Measurements from ENCODE around the gene EDAR. TPM values are rescaled to one million over a fixed set of nuclear protein-coding genes. Genes with fewer than 3 reads are reported as not detected.

Gene EDAR
- total RNA-seq, result 0.05 and 1.6 TPM in 2 replicates

- peak; percentile 59 for DNase-seq (ENCODE audit: low read depth)
Observed at GRCh38 chr2:108988796-108989713, at the start of gene EDAR. Gene EDAR, minus strand, starts transcription at chr2:108989220. Its CDS starts 58,206 bp downstream, at chr2:108931014.

DNA sequence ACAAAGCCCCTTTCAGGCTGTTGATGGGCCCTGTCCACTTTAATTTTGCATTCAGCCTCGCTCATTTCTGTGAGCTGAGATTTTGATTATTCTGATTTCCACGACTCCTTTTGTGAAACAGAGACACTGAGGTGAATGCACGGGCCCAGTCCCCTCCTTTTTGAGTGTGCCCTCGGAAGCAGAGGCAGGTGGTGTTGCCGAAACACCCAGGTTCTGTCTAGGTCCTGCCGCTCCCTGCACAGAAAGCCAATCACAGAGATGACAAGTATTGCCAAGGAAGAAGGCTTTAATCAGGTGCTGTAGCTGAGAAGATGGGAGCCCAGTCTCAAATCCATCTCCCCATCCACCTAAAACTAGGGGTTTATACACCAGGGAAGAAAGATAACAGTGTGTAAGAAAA is 44.2 kb upstream of the EDAR start:
- no peak for DNase-seq (ENCODE audit: low read depth)

GRCh38 chr2:109032229-109032820 is 43.3 kb upstream of the EDAR start:
- DNase-seq (ENCODE audit: low read depth), result no peak

- DNase-seq (ENCODE audit: low read depth), result peak; percentile 45
Observed at GRCh38 chr2:109031476-109032228, 42.6 kb upstream of the EDAR start.

DNA sequence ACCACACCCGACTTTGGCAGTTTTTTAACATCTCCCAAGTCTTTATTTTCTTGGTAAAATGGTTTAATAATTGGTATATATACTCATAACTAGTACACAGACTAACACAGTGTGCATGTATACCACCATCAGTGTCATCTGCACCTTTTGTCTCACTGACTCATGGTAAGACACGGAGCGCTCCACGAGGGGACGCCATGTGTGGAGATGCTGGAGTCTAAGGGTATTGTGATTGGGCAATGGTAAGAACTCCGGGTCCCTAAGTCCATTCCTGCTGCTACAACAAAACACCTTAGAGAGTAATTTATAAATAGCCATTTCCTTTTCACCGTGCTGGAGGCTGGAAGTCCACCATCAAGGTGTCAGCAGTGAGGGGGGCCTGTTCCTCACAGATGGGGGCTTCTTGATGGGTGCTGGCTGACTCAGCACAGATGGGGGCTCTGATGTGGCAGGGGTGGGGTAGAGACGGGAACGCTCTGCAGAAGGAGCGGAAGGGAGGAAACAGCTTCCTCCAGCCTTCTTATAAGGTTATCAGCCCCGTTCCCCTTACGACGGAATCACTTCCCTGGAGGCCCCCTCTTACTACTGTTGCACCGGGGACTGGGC is 42.0 kb upstream of the EDAR start:
- DNase-seq (ENCODE audit: low read depth), result no peak

DNA sequence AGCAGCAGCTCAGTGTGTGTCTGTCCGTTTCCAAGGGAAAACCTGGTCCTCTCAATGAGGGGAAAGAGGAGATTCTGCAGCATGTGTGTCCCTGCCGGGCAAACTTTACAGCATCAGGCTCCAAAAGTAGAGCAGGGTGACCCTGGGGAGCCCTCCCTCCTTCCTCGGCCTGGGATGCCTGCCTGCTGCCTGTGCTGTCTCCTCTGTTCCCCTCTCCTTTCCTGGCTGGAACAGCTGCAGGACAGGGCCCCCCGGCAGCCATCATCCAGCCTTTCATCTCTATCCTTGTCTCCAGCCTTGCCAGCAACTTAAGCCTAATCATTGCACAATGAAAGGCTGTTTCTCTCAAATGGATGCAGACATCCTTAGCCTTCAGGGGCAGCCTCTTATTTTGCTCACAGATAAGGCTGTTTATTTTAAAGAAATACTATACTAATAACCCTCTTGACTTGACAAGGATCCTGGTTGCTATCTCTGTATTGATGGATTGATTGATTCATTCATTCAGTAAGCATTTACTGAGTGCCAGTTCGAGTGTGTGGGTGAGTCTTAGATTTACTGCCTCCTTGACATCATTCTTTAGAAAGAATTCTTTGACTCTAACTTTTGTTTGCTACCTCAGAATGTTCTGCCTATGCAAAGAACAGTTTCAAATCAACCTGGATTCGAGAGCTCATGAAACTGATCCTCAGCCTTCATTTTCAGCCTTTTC is 40.6 kb upstream of the EDAR start:
- DNase-seq (ENCODE audit: low read depth), result no peak

DNA sequence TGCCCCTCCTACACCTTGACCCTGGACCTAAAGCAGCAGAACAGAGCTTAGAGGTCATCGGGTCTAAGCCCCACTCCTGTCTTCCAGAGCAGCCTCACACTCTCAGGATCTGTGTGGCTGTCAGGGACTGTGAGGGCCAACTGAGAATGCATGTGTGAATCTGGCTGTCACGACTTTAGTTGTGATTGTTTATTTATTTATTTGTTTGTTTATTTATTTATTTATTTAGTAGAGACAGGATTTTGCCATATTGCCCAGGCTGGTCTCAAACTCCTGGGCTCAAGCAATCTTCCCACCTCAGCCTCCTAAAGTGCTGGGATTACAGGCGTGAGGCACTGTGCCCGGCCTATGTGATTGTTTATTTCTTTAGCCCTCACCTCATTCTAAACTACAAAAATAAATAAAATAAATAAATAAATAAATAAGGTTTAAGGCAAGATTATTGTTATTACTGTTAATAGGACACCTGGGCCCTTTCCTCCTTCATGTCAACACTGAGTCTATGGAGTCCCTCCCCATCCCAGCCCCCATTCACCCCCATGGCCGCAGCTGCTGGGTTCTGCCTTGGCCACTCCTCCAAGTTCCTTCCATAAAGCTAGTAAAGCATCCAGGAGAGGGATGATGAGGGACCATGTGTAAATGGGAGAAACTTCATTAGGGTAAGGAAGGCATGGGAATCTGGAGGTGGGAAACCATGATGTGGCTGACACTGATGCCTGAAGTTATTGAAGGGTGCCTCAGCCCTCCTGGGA is 39.9 kb upstream of the EDAR start:
- DNase-seq (ENCODE audit: low read depth), result no peak

DNA sequence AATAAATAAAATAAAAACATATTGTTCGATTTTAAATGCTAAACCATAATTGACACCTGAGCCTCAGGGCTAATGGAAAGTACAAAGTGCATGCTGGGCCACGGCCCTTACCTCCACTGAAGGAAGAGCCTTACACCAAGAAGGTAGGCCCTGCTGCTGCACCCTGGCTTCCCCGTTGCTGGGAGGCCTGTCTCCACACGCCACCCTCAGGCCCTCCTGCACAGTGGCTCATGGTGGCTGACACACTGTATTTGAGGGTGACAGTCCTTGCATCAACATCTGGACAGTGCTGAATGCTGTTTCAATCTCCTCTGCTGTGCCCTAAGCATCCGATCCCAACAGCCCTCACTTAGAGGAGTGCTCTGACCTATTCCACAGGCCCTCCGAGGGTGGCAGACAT is 39.3 kb upstream of the EDAR start:
- DNase-seq (ENCODE audit: low read depth), result no peak

DNA sequence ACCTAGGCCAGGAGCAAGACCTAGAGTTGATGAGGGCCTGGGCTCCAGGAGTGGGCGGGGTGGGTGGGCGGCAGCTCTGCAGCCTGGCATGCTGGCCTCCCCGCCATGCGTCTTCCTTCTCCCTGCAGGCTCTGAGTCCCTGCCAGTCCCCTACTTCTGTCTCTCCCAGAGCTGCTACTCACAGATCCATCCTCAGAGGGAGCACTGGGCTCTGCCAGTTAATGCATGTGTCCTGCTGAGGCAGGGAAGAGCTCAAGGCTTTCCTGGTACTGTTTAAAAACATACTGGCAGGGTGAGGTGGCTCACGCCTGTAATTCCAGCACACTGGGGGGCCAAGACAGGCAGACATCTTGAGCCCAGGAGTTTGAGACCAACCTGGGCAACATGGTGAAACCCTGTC is 38.7 kb upstream of the EDAR start:
- DNase-seq (ENCODE audit: low read depth), result no peak

GRCh38 chr2:109024477-109024876 is 35.5 kb upstream of the EDAR start:
- no peak for DNase-seq (ENCODE audit: low read depth)

DNA sequence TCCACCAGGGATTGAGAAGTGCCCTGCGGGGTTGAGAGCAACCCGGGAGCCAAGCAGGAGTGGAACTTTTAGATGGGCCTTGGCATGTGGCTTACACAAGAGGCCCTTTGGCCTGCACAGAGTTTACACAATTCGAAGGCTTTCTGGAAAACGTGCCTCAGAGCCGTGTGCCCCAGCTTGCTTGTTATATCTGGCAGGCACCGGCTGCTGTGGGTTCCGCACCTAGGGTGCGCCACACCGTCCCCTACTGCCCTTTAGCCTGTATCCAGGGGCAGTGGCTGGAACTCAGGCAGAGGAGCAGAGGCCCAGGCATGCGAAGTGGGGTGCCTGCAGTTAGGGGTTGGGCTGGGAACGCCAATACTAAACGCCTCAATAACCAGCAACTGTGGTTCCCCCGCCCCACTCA is 32.9 kb upstream of the EDAR start:
- DNase-seq (ENCODE audit: low read depth), result no peak

GRCh38 chr2:109020217-109020637 is 31.2 kb upstream of the EDAR start:
- no peak for DNase-seq (ENCODE audit: low read depth)

- DNase-seq (ENCODE audit: low read depth), result no peak
Observed at GRCh38 chr2:109018452-109018851, 29.4 kb upstream of the EDAR start.

DNA sequence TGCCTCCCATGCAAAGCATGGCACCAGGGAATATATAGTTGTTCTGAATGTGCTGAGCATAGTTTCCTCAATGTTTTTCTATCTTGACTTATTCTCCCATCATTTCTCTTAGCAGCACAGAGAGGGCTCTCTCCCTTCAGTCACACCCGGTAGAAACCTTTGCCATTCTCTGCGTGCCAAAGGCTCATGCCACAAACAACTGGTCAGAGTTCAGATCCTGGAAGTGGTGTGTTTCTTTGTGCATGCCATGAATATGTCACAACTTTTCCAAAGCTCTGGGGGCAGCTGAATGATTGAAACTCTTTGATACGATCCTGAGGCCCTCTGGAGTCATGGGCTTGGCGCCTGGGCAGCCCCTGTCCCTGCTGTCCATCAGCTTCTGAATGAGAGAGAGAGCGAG is 28.0 kb upstream of the EDAR start:
- no peak for DNase-seq (ENCODE audit: low read depth)

- no peak for DNase-seq (ENCODE audit: low read depth)
Observed at GRCh38 chr2:109016376-109016775, 27.4 kb upstream of the EDAR start.

DNA sequence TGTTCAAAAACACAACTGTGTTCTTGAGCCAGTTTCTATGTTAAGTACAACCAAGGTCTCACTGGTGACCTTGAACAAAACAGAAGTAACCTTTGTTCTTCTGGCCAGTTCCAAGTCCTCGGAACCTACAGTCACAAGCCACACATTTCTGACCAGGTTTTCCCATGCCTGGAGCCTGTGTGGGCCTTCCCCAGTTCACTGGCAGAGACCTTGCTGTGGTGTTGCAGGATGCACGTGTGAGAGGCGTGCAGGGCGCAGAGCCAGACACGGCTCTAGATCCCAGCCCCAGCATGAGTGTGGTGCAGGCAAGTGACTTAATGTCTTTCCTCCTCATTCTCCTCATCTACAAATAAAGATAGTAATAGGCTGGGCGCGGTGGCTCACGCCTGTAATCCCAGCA is 25.5 kb upstream of the EDAR start:
- DNase-seq (ENCODE audit: low read depth), result no peak

GRCh38 chr2:109013051-109013450 is 24.0 kb upstream of the EDAR start:
- DNase-seq (ENCODE audit: low read depth), result no peak

DNA sequence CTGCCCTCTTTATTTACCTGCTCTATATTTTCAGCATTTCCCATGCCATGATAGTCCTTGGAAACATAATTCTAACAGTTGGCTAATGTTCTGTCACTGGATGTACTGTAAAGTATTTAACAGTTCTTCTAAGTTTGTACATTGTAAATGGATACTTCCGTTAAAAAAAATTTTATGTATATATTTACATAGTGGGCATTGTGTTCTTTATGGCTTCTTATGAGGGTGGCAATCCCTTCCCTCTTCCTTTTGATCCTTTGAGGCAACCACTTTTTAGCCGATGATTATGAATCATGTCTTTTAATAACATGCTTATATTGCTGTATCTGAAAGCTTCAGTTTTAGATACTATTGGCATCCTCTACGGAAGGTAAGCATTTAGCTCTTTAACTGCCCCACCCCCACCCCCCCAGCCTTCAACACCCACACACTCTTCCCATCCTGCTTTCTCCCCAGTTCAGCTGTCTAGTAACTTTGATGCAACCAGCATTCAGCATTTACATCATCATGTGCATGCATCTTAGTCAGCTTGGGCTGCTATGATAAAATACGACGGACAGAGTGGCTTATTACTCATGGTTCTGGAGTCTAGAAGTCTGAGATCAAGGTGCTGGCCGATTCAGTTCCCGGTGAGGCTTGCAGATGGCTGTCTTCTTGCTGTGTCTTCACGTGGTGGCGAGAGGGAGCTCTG is 21.0 kb upstream of the EDAR start:
- no peak for DNase-seq (ENCODE audit: low read depth)

DNA sequence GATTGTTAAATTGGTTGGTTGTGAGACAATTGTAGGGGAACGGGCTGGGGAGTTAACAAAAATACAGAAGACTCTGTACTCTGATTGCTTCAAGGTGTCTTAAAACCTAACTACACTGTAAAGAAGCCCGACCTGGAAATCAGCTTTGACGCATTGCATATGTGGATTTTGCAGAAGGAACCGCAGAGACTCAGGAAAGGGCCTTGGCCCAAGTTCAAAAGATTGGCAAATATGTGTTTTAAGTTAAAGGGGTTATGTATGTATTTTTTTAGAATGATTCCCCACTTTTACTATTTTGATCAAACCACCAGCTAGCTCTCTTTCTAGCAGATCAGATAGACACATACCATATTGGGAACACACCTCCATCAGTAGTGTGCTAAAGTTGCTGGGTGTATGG is 18.0 kb upstream of the EDAR start:
- DNase-seq (ENCODE audit: low read depth), result no peak

DNA sequence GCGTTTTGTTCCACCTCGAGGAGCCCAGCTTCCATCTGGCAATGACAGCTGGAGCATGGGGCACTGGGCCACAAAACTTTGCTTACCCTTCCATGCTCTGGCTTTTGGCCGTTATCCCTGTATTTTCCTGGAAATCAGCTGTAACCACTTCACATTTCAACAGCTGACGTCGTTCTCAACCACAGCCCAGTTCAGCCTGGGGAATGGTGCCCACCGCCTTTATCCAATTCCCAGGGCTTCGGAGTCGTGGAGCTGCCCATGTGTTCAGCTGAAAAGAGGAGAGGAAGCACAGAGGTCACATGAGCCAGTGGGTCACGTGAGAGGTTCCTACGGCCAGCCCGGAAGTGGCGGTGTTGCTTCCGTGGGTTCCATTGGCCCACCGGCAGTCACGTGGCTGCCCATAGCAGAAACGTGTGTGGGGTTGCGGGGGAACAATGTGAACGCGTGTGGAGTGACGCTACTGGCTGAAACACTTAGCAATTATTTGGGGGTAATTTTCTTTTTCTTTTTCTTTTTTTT is 16.7 kb upstream of the EDAR start:
- DNase-seq (ENCODE audit: low read depth), result no peak

Measured in renal cortical epithelial cell (primary cell).